22Rv1 (cell line): Measurements from ENCODE around the gene CCDC190.

ENCODE experiments used
- CTCF ChIP-seq: fragments of 450-650 bp; IDR thresholded peaks from 2 replicates; pipeline ENCODE4 v1.5.1; 2017; ENCODE audit warnings: mild to moderate bottlenecking
- ZFX ChIP-seq: fragments of 450-650 bp; IDR thresholded peaks from 2 replicates; pipeline ENCODE4 v1.6.1; 2017; ENCODE audit warnings: antibody characterized with exemption, borderline replicate concordance

GRCh38 chr1:162892906-162893611 lies 32.1 kb upstream of the CCDC190 start:
- no peak for TF ChIP-seq CTCF
- TF ChIP-seq ZFX, result no peak
